Measurements from ENCODE around the gene EVC2. TPM values are rescaled to one million over a fixed set of nuclear protein-coding genes. Genes with fewer than 3 reads are reported as not detected.

The EVC2 gene
- total and polyA plus RNA-seq, 10 of the 15 experiments (the other 5 are each of a cell fraction or from before 2014, with no cell fraction given) = 0.34 to 10.4 (median 5.6) TPM

GRCh38 chr4:5658974-5659373, 49.4 kb downstream of the EVC2 start:
- no peaks in the 10 kb centered on the region for H3K27me3 ChIP-seq (replicated peaks in 1 of 2; ENCODE audit: control insufficient read depth in 2 of 2, insufficient read depth in 2 of 2, low read length in 1 of 2)
- 32% methylated on average over 6 of the region's 6 CpGs for WGBS (ENCODE audit: insufficient coverage, insufficient replicate concordance, low lambda C conversion rate, missing lambda C conversion rate)
- H3K4me1 ChIP-seq (ENCODE audit: control insufficient read depth, insufficient read depth, low read length) = no peaks in the 10 kb centered on the region
- ATAC-seq = no peak
- no peaks in the 10 kb centered on the region; the same call in 2 of the 3 replicates for H3K9me3 ChIP-seq (replicated peaks; ENCODE audit: control insufficient read depth, insufficient read depth, low read length)
- CTCF ChIA-PET = interaction anchor here (0.7 to 1.3 kb wide), 2 partner anchors 9 to 565 kb away, joined by 3 read pairs; no protein-coding TSS in a partner anchor
- no peak overlapping the region for H3K27ac ChIP-seq (ENCODE audit: control insufficient read depth, insufficient read depth)
- H4K20me1 ChIP-seq (ENCODE audit: control insufficient read depth, insufficient read depth) = no peaks in the 10 kb centered on the region
- H3K79me2 ChIP-seq (ENCODE audit: control insufficient read depth, insufficient read depth, low read length) = no peaks in the 10 kb centered on the region
- H3K4me3 ChIP-seq = no peak overlapping the region
- POLR2A ChIA-PET = interaction anchor here (0.6 kb wide), 1 partner anchor 1011 kb away, joined by 5 read pairs; no protein-coding TSS in a partner anchor
- in situ Hi-C loops (cut with MboI) (no loop called here), intact Hi-C loops (cut with micrococcal nuclease; ENCODE audit: unreplicated experiment) (no loop called here)
- TF ChIP-seq SRF (IDR thresholded peaks at IDR 0.05; ENCODE audit: low read depth in 2 of 2, low read length in 2 of 2) = no peak
- TF ChIP-seq, protein P1, sequence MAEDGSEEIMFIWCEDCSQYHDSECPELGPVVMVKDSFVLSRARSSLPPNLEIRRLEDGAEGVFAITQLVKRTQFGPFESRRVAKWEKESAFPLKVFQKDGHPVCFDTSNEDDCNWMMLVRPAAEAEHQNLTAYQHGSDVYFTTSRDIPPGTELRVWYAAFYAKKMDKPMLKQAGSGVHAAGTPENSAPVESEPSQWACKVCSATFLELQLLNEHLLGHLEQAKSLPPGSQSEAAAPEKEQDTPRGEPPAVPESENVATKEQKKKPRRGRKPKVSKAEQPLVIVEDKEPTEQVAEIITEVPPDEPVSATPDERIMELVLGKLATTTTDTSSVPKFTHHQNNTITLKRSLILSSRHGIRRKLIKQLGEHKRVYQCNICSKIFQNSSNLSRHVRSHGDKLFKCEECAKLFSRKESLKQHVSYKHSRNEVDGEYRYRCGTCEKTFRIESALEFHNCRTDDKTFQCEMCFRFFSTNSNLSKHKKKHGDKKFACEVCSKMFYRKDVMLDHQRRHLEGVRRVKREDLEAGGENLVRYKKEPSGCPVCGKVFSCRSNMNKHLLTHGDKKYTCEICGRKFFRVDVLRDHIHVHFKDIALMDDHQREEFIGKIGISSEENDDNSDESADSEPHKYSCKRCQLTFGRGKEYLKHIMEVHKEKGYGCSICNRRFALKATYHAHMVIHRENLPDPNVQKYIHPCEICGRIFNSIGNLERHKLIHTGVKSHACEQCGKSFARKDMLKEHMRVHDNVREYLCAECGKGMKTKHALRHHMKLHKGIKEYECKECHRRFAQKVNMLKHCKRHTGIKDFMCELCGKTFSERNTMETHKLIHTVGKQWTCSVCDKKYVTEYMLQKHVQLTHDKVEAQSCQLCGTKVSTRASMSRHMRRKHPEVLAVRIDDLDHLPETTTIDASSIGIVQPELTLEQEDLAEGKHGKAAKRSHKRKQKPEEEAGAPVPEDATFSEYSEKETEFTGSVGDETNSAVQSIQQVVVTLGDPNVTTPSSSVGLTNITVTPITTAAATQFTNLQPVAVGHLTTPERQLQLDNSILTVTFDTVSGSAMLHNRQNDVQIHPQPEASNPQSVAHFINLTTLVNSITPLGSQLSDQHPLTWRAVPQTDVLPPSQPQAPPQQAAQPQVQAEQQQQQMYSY (CRISPR knock-in tag; IDR thresholded peaks at IDR 0.05) = no peak
- TF ChIP-seq FOXK2 (IDR thresholded peaks at IDR 0.05) = no peak
- no peak for TF ChIP-seq RAD21 (IDR thresholded peaks at IDR 0.05; ENCODE audit: insufficient read depth, low read depth, low read length)
- TF ChIP-seq MEF2B (IDR thresholded peaks at IDR 0.05; ENCODE audit: partially characterized antibody, poor library complexity, severe bottlenecking) = no peak
- FAIRE-seq = no peak
- H3K9ac ChIP-seq (ENCODE audit: control insufficient read depth, insufficient read depth, low read length) = no peak overlapping the region
- H3K4me2 ChIP-seq (ENCODE audit: control insufficient read depth, insufficient read depth) = no peak overlapping the region
- peaks cover 1 to 3% of the 10 kb centered on the region in 2 experiments; a peak in 3 of 4 replicates for H3K36me3 ChIP-seq (ENCODE audit: control insufficient read depth in 2 of 2, insufficient read depth in 2 of 2, low read length in 1 of 2)
- H2AFZ ChIP-seq (ENCODE audit: control insufficient read depth, low read depth, low read length) = no peak overlapping the region
- DNase-seq (ENCODE audit: low read depth, low spot score) = no peak
- RAD21 ChIA-PET (ENCODE audit: unreplicated experiment) = interaction anchor here (1.3 kb wide), 1 partner anchor 47 kb away, joined by 3 read pairs; no protein-coding TSS in a partner anchor
- SMC1A ChIA-PET (ENCODE audit: uncharacterized antibody, unreplicated experiment) = no interaction called here
- no TSS peak for BruUV-seq (replicated peaks)

All from GM12878 (cell line).